ENCODE results near the gene ASPHD2.

The ASPHD2 gene

DNA sequence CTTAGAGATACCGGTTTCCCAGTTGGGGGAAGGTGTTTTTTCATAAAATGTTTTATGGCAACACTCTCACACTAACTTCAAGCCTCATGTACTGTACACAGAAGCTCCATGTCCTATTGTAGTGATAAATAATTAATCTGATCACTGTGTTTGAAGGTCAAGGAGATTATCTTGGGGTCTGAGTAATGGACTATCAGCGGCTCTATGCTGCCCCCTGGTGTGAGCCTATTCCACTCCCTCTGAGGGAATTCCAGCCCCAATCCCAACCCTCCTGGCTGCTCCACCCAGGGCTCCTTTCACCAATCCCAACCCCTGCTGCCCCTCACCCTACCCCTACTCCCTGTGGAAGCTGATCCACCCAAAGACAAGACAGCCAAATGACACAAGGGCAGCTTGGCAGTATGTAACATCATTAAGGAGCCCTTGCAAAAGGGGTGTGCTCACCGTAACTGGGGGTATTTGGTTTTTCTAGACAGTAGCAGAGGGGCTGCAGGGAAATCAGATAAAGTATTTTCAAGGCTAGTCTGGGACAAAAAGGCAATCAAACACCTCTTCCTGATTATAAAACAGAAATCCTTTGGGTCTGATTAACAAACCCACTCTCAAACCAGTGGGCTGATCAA, 32.2 kb downstream of the ASPHD2 start:
- no peak overlapping the region for H2AFZ ChIP-seq (ENCODE audit: low read length)
- H3K27ac ChIP-seq (ENCODE audit: low read depth, low read length, poor library complexity, severe bottlenecking) = no peak overlapping the region
- TF ChIP-seq, protein P1, sequence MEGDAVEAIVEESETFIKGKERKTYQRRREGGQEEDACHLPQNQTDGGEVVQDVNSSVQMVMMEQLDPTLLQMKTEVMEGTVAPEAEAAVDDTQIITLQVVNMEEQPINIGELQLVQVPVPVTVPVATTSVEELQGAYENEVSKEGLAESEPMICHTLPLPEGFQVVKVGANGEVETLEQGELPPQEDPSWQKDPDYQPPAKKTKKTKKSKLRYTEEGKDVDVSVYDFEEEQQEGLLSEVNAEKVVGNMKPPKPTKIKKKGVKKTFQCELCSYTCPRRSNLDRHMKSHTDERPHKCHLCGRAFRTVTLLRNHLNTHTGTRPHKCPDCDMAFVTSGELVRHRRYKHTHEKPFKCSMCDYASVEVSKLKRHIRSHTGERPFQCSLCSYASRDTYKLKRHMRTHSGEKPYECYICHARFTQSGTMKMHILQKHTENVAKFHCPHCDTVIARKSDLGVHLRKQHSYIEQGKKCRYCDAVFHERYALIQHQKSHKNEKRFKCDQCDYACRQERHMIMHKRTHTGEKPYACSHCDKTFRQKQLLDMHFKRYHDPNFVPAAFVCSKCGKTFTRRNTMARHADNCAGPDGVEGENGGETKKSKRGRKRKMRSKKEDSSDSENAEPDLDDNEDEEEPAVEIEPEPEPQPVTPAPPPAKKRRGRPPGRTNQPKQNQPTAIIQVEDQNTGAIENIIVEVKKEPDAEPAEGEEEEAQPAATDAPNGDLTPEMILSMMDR (IDR thresholded peaks at IDR 0.05; ENCODE audit: low read length) = peak; percentile 89
- no peak for TF ChIP-seq EZH2 (IDR thresholded peaks at IDR 0.05; ENCODE audit: borderline replicate concordance, low read length)
- H3K27me3 ChIP-seq (ENCODE audit: insufficient read depth, low read length) = no peaks in the 10 kb centered on the region
- H3K4me2 ChIP-seq (ENCODE audit: low read length) = no peak overlapping the region
- no peak overlapping the region for H3K4me3 ChIP-seq (ENCODE audit: low read depth, low read length, poor library complexity, severe bottlenecking)
- peaks cover 7% of the 10 kb centered on the region for H3K4me1 ChIP-seq (ENCODE audit: insufficient read depth, low read length, severe bottlenecking)
- H3K9me3 ChIP-seq (ENCODE audit: low read length) = no peaks in the 10 kb centered on the region
- H3K36me3 ChIP-seq (ENCODE audit: insufficient read depth, low read length) = peaks cover 94% of the 10 kb centered on the region
- peaks cover 9% of the 10 kb centered on the region for H3K79me2 ChIP-seq (ENCODE audit: insufficient read depth, low read length)
- H3K9me2 ChIP-seq (ENCODE audit: low read depth, low read length) = no peaks in the 10 kb centered on the region
- no peak overlapping the region for H3K9ac ChIP-seq (ENCODE audit: low read length)
- no peaks in the 10 kb centered on the region for H4K20me1 ChIP-seq (ENCODE audit: insufficient read depth, low read length)
- no peaks in the 10 kb centered on the region for H3F3A ChIP-seq (ENCODE audit: insufficient read depth, low read length)

DNA sequence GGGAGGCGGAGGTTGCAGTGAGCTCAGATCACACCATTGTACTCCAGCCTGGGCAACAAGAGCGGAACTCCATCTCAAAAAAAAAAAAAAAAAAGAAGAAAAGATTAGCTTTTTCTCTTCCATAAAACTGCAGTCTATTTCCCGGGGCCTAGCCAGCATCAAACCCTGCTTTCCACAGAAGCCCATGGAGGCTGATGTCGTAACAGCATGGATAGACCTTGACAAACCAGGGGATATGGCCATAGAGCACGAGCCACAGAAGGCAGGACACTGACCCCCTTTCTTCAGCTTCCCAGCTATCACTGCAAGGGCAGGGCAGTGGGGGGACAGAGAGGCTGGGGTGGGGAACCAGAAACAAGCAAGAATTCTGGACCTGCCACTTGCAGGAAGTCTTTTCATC, 33.0 kb downstream of the ASPHD2 start:
- Histone ChIP-seq H3K79me2 (ENCODE audit: insufficient read depth, low read length) (peaks cover 9% of the 10 kb centered on the region), H3K9me2 (ENCODE audit: low read depth, low read length) (no peaks in the 10 kb centered on the region), H4K20me1 (ENCODE audit: insufficient read depth, low read length) (no peaks in the 10 kb centered on the region), H3K9ac (ENCODE audit: low read length) (no peak overlapping the region), H3K4me2 (ENCODE audit: low read length) (no peak overlapping the region), H3F3A (ENCODE audit: insufficient read depth, low read length) (no peaks in the 10 kb centered on the region), H3K9me3 (ENCODE audit: low read length) (no peaks in the 10 kb centered on the region), H3K4me1 (ENCODE audit: insufficient read depth, low read length, severe bottlenecking) (peaks cover 7% of the 10 kb centered on the region), H3K27me3 (ENCODE audit: insufficient read depth, low read length) (no peaks in the 10 kb centered on the region), H3K4me3 (ENCODE audit: low read depth, low read length, poor library complexity, severe bottlenecking) (no peak overlapping the region), H2AFZ (ENCODE audit: low read length) (no peak overlapping the region), H3K27ac (ENCODE audit: low read depth, low read length, poor library complexity, severe bottlenecking) (no peak overlapping the region), H3K36me3 (ENCODE audit: insufficient read depth, low read length) (peaks cover 98% of the 10 kb centered on the region)
- TF ChIP-seq EZH2 (IDR thresholded peaks at IDR 0.05; ENCODE audit: borderline replicate concordance, low read length) = no peak
- TF ChIP-seq, protein P1 (IDR thresholded peaks at IDR 0.05; ENCODE audit: low read length) = no peak

DNA sequence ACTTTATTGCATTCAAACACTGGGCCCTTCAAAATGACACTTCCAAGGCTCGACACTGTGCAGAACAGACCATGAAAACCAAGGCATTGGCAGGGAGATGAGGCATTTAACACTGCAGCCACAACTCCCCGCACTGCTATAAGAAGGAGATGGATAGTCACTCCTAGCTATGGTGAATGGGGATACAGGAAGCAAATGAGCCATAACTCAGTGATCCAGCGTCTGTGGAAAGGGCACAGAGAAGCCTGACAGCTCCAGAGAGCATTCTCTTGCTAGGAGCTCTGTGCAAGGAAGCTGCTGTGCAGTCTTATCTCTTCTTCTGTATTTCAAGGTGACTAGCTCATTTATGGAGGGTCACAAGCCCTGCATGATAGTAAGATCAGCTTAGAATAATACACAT, 33.6 kb downstream of the ASPHD2 start:
- Histone ChIP-seq H3K4me3 (ENCODE audit: low read depth, low read length, poor library complexity, severe bottlenecking) (no peak overlapping the region), H3K27ac (ENCODE audit: low read depth, low read length, poor library complexity, severe bottlenecking) (no peak overlapping the region), H3K36me3 (ENCODE audit: insufficient read depth, low read length) (peaks cover 99% of the 10 kb centered on the region), H3K4me2 (ENCODE audit: low read length) (no peak overlapping the region), H3K27me3 (ENCODE audit: insufficient read depth, low read length) (no peaks in the 10 kb centered on the region), H3K9me2 (ENCODE audit: low read depth, low read length) (no peaks in the 10 kb centered on the region), H2AFZ (ENCODE audit: low read length) (no peak overlapping the region), H4K20me1 (ENCODE audit: insufficient read depth, low read length) (no peaks in the 10 kb centered on the region), H3K9me3 (ENCODE audit: low read length) (no peaks in the 10 kb centered on the region), H3K9ac (ENCODE audit: low read length) (no peak overlapping the region), H3K79me2 (ENCODE audit: insufficient read depth, low read length) (peaks cover 9% of the 10 kb centered on the region), H3K4me1 (ENCODE audit: insufficient read depth, low read length, severe bottlenecking) (peaks cover 7% of the 10 kb centered on the region), H3F3A (ENCODE audit: insufficient read depth, low read length) (no peaks in the 10 kb centered on the region)
- TF ChIP-seq EZH2 (IDR thresholded peaks at IDR 0.05; ENCODE audit: borderline replicate concordance, low read length) = no peak
- TF ChIP-seq, protein P1 (IDR thresholded peaks at IDR 0.05; ENCODE audit: low read length) = no peak

Data from OCI-LY1 (cell line).